ENCODE results near the gene TEC. TPM values are rescaled to one million over a fixed set of nuclear protein-coding genes. Genes with fewer than 3 reads are reported as not detected.

TEC gene
- total RNA-seq, 1 donor from 2014 or later, result 7.7 TPM

DNA sequence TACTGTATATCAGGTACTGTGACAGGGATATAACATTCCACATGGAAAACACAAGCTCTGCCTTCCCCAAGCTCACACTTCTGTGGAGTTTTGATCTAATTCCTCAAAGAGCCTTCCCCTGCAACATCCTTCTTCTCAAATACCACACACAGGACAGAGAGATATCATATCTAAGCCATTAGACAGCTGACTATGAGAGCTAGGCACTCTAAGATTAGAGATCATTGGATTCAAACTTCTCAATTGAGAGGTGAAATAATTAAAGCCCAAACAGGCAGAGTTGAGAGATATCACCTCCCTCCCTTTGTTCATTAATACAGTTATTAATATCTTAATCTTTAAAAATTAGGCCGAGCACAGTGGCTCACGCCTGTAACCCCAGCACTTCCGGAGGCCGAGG is 25.0 kb downstream of the TEC start:
- no peaks in the 10 kb centered on the region for H3K27me3 ChIP-seq
- TF ChIP-seq, protein P1, sequence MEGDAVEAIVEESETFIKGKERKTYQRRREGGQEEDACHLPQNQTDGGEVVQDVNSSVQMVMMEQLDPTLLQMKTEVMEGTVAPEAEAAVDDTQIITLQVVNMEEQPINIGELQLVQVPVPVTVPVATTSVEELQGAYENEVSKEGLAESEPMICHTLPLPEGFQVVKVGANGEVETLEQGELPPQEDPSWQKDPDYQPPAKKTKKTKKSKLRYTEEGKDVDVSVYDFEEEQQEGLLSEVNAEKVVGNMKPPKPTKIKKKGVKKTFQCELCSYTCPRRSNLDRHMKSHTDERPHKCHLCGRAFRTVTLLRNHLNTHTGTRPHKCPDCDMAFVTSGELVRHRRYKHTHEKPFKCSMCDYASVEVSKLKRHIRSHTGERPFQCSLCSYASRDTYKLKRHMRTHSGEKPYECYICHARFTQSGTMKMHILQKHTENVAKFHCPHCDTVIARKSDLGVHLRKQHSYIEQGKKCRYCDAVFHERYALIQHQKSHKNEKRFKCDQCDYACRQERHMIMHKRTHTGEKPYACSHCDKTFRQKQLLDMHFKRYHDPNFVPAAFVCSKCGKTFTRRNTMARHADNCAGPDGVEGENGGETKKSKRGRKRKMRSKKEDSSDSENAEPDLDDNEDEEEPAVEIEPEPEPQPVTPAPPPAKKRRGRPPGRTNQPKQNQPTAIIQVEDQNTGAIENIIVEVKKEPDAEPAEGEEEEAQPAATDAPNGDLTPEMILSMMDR (IDR thresholded peaks at IDR 0.05), result no peak

GRCh38 chr4:48243887-48244286 is 25.8 kb downstream of the TEC start:
- H3K9me3 ChIP-seq, result no peaks in the 10 kb centered on the region
- H3K27me3 ChIP-seq, result no peaks in the 10 kb centered on the region
- H3K27ac ChIP-seq, result no peak overlapping the region
- intact Hi-C loops (cut with DNase I), result no loop called here
- no peak overlapping the region for H3K4me3 ChIP-seq
- TF ChIP-seq, protein P1 (IDR thresholded peaks at IDR 0.05), result no peak
- DNase-seq (no peak), ATAC-seq (no peak)
- peaks cover 3% of the 10 kb centered on the region for H3K4me1 ChIP-seq
- H3K36me3 ChIP-seq, result no peaks in the 10 kb centered on the region

More for the DNA sequence above, 25.0 kb downstream of the TEC start:
- H3K27ac ChIP-seq, result no peak overlapping the region
- no peaks in the 10 kb centered on the region for H3K36me3 ChIP-seq
- no peak overlapping the region for H3K4me3 ChIP-seq
- intact Hi-C loops (cut with DNase I), result no loop called here
- DNase-seq (no peak), ATAC-seq (no peak)
- H3K9me3 ChIP-seq, result no peaks in the 10 kb centered on the region
- H3K4me1 ChIP-seq, result peaks cover 3% of the 10 kb centered on the region

DNA sequence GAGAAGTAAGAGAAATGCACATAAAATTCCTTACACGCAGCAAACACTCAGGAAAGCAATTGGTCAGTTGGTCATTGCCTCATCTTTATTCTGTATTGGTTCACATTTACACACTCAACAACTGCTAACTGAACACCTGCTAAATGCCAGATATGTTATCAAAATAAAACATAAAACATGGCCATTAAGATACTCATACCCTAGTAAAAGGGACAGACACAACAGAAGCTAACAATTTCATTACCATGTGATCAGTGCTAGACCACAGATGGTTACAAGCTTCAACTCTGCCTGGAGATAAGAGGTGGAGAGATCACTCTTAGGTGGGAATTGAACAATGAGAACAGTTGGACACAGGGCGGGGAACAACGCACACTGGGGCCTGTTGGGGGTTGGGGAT is 26.2 kb downstream of the TEC start:
- H3K4me1 ChIP-seq, result peaks cover 3% of the 10 kb centered on the region
- no peak overlapping the region for H3K4me3 ChIP-seq
- TF ChIP-seq, protein P1 (IDR thresholded peaks at IDR 0.05), result no peak
- no peak overlapping the region for H3K27ac ChIP-seq
- H3K9me3 ChIP-seq, result no peaks in the 10 kb centered on the region
- H3K36me3 ChIP-seq, result no peaks in the 10 kb centered on the region
- H3K27me3 ChIP-seq, result no peaks in the 10 kb centered on the region
- intact Hi-C loops (cut with DNase I), result no loop called here
- DNase-seq, result no peak
- ATAC-seq, result no peak

GRCh38 chr4:48242511-48243195 is 27.0 kb downstream of the TEC start:
- intact Hi-C loops (cut with DNase I), result no loop called here
- TF ChIP-seq, protein P1 (IDR thresholded peaks at IDR 0.05), result no peak
- H3K4me3 ChIP-seq, result no peak overlapping the region
- DNase-seq (no peak), ATAC-seq (no peak)
- H3K27ac ChIP-seq, result no peak overlapping the region
- H3K4me1 ChIP-seq, result peaks cover 11% of the 10 kb centered on the region
- no peaks in the 10 kb centered on the region for H3K27me3 ChIP-seq
- no peaks in the 10 kb centered on the region for H3K9me3 ChIP-seq
- H3K36me3 ChIP-seq, result no peaks in the 10 kb centered on the region

- intact Hi-C loops (cut with DNase I), result no loop called here
- no peak overlapping the region for H3K27ac ChIP-seq
- DNase-seq, result no peak
- H3K9me3 ChIP-seq, result no peaks in the 10 kb centered on the region
- TF ChIP-seq, protein P1 (IDR thresholded peaks at IDR 0.05), result no peak
- H3K27me3 ChIP-seq, result no peaks in the 10 kb centered on the region
- no peak for ATAC-seq
- H3K4me1 ChIP-seq, result peaks cover 11% of the 10 kb centered on the region
- H3K4me3 ChIP-seq, result no peak overlapping the region
- H3K36me3 ChIP-seq, result no peaks in the 10 kb centered on the region
These were observed 27.9 kb downstream of the TEC start for GRCh38 chr4:48241731-48242130.

Measured in upper lobe of right lung (tissue), 1 donor.